Measurements from ENCODE around the gene FIG4. TPM values are rescaled to one million over a fixed set of nuclear protein-coding genes. Genes with fewer than 3 reads are reported as not detected.

Gene FIG4
- total RNA-seq, 6 experiments from 2014 or later = 4.0 to 7.7 (median 6.4) TPM

DNA sequence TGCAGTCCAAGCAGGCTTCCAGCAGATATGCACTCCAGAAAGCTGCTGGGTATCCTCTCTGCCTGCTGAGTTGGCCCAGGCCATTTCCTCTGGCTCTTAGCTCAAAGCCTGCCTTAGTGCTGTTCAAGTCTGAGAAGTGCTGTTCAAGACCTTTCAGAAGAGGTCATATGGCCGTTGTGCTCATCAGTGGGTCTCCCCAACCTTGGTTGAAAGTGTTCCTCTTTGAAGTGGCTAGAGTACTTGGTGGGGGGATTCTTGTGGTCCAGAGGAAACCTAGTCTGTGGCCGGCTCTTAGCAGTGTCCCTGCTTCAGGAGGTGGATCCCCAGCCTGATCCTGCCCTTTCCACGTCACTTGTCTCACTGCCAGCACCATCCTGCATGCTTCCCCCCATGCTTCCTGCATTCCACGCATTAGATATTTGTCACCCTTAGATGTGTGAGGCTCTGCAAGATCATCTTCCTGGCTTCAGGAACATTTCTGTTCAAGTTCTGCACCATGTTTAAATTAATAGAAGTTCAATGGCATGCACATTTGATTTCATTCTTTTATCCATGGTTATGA is 105.0 kb downstream of the FIG4 start:
- Histone ChIP-seq H3K27me3 (no peaks in the 10 kb centered on the region), H3K4me3 (no peak overlapping the region), H3K9me3 (no peaks in the 10 kb centered on the region), H3K27ac (no peak overlapping the region), H3K36me3 (no peaks in the 10 kb centered on the region), H3K4me1 (no peaks in the 10 kb centered on the region)
- ATAC-seq (peak in 1 of 4 donors; percentile 16), DNase-seq (no peak)
- intact Hi-C loops (cut with DNase I) = no loop called here
- TF ChIP-seq POLR2A (IDR thresholded peaks at IDR 0.05) = no peak
- TF ChIP-seq, protein P1, sequence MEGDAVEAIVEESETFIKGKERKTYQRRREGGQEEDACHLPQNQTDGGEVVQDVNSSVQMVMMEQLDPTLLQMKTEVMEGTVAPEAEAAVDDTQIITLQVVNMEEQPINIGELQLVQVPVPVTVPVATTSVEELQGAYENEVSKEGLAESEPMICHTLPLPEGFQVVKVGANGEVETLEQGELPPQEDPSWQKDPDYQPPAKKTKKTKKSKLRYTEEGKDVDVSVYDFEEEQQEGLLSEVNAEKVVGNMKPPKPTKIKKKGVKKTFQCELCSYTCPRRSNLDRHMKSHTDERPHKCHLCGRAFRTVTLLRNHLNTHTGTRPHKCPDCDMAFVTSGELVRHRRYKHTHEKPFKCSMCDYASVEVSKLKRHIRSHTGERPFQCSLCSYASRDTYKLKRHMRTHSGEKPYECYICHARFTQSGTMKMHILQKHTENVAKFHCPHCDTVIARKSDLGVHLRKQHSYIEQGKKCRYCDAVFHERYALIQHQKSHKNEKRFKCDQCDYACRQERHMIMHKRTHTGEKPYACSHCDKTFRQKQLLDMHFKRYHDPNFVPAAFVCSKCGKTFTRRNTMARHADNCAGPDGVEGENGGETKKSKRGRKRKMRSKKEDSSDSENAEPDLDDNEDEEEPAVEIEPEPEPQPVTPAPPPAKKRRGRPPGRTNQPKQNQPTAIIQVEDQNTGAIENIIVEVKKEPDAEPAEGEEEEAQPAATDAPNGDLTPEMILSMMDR (IDR thresholded peaks at IDR 0.05) = no peak
- 71% methylated on average over 1 of the region's 4 CpGs for WGBS (ENCODE audit: insufficient coverage, low coverage, low lambda C conversion rate, missing lambda C conversion rate)

DNA sequence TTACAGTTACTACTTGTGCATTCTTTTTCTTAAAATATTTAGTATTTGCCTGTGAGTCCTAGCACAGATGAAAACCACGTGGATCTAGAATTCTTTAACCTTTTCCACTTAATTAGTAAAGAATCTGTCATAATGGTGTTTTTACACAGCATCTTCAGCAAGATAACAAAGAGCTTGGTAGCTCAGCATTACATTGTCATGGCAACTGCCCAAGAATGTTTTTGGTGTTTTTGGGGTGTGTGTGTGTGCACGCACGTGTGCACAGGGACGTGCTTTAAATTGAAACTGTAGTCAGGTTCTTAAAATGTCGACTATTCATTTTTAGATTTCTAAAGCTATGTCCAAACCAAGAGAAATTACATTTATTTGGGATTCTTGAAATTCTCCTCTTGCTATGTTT is 108.0 kb downstream of the FIG4 start:
- Histone ChIP-seq H3K9me3 (no peaks in the 10 kb centered on the region), H3K27ac (no peak overlapping the region), H3K36me3 (no peaks in the 10 kb centered on the region), H3K4me1 (no peaks in the 10 kb centered on the region), H3K27me3 (no peaks in the 10 kb centered on the region), H3K4me3 (no peak overlapping the region)
- no peak for ATAC-seq
- no peak for TF ChIP-seq POLR2A (IDR thresholded peaks at IDR 0.05)
- TF ChIP-seq, protein P1 (IDR thresholded peaks at IDR 0.05) = no peak
- 95% methylated on average over 5 of the region's 5 CpGs for WGBS (ENCODE audit: insufficient coverage, low coverage, low lambda C conversion rate, missing lambda C conversion rate)
- DNase-seq = no peak
- intact Hi-C loops (cut with DNase I) = no loop called here

DNA sequence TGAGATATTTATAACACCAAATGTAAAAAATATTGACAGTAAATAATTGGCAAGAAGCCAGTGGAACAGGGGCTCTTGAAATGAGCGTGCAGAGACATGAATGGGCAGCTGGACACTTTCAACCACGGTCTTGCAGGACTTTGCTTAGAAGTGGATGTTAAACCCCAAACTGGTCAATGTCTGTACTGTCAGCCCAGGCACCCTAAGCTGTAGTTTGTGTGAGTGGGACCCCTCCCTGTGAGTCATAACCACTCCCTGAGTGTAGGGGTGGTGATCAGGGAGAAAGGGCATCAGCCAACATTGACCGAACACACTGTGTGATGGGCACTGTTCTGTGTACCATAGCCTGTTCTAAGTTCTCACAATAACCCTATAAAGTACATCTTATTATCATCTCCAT is 108.6 kb downstream of the FIG4 start:
- Histone ChIP-seq H3K9me3 (no peaks in the 10 kb centered on the region), H3K27ac (no peak overlapping the region), H3K4me3 (no peak overlapping the region), H3K4me1 (no peaks in the 10 kb centered on the region), H3K27me3 (no peaks in the 10 kb centered on the region), H3K36me3 (no peaks in the 10 kb centered on the region)
- WGBS (ENCODE audit: insufficient coverage, low coverage, low lambda C conversion rate, missing lambda C conversion rate) = 86% methylated on average over 3 of the region's 3 CpGs
- DNase-seq (no peak), ATAC-seq (no peak)
- TF ChIP-seq, protein P1 (IDR thresholded peaks at IDR 0.05) = no peak
- TF ChIP-seq POLR2A (IDR thresholded peaks at IDR 0.05) = no peak
- intact Hi-C loops (cut with DNase I) = no loop called here

DNA sequence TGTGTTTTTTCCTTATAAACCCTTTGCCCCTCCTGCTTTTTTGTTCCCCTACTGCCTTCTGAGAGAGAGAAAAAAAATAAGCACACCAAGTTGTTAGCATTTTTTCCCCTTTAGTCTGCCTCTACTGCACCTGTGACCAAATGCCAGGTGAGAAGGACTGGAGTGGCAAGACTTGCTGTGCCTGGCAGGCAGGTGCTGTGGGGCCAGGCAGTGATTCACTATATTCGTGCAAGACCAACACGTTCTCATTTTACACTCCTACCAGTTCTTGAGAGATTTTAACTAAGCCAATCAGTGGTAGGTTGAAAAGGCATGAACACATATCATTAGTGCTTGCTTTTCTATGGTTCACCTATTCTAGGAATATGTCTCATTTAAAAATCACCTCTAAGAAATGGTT is 109.7 kb downstream of the FIG4 start:
- no peaks in the 10 kb centered on the region for H3K27me3 ChIP-seq
- no peaks in the 10 kb centered on the region for H3K36me3 ChIP-seq
- TF ChIP-seq POLR2A (IDR thresholded peaks at IDR 0.05) = no peak
- TF ChIP-seq, protein P1 (IDR thresholded peaks at IDR 0.05) = no peak
- 93% methylated on average over 2 of the region's 2 CpGs for WGBS (ENCODE audit: insufficient coverage, low coverage, low lambda C conversion rate, missing lambda C conversion rate)
- ATAC-seq = no peak
- intact Hi-C loops (cut with DNase I) = no loop called here
- no peaks in the 10 kb centered on the region for H3K9me3 ChIP-seq
- no peaks in the 10 kb centered on the region for H3K4me1 ChIP-seq
- no peak overlapping the region for H3K4me3 ChIP-seq
- no peak overlapping the region for H3K27ac ChIP-seq
- no peak for DNase-seq

DNA sequence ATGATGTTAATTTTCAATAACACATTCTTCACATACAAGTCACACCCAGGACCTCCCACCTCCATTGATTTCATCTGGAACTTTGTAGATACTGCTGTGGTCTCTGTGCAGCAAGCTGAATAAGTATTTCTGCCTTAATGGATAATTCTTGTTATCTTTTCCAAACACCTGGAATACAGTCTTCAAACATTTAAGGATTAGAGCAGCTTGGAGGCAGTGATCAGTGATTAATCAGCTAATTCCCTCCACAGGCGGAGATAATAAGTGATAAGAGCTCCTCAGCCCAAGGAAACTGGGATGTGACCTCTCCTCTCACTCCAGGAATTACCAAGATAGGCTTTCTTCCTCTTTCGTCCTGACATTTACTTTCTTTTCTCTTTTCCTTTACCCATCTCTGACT is 110.7 kb downstream of the FIG4 start:
- ATAC-seq = no peak
- H3K36me3 ChIP-seq = no peaks in the 10 kb centered on the region
- no peak overlapping the region for H3K4me3 ChIP-seq
- intact Hi-C loops (cut with DNase I) = no loop called here
- 56% methylated on average over 1 of the region's 2 CpGs for WGBS (ENCODE audit: insufficient coverage, low coverage, low lambda C conversion rate, missing lambda C conversion rate)
- no peak for DNase-seq
- no peaks in the 10 kb centered on the region for H3K9me3 ChIP-seq
- no peaks in the 10 kb centered on the region for H3K27me3 ChIP-seq
- no peak for TF ChIP-seq POLR2A (IDR thresholded peaks at IDR 0.05)
- TF ChIP-seq, protein P1 (IDR thresholded peaks at IDR 0.05) = no peak
- H3K27ac ChIP-seq = no peak overlapping the region
- H3K4me1 ChIP-seq = no peaks in the 10 kb centered on the region

Measured in right lobe of liver (tissue), 6 donors.